ENCODE results near the gene BACH2.

Gene BACH2

DNA sequence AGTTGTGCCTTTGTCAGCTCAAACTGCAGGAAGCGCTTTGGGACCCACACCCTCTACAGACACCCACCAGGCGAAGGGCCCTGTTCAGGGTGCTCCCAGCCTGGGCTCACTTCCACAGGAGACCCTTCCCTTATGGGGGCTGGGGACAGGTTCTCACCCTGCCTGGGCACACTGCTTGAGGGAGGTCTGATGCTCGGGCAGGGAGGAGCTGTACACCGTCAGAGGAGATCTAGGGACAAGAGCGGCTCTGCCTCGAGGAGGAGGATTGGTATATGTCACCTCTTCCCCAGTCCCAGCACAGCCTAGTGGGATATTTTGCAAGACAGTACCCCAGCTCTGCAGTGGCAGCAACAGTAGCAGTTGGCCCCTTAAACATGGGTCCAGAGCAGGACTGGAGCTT, 375.4 kb downstream of the BACH2 start:
- no peak for DNase-seq (ENCODE audit: low spot score)
- Histone ChIP-seq H3K9ac (ENCODE audit: low read depth, low read length, poor library complexity) (no peak overlapping the region), H2BK15ac (ENCODE audit: low read length) (no peak overlapping the region), H3K4me2 (ENCODE audit: insufficient read depth, low read length, poor library complexity, severe bottlenecking) (no peak overlapping the region), H4K8ac (ENCODE audit: low read depth, low read length) (no peak overlapping the region), H3K18ac (ENCODE audit: low read length) (peak overlapping the region; percentile 41), H3K4me1 (ENCODE audit: control insufficient read depth in 2 of 2, insufficient read depth in 1 of 2, low read depth in 1 of 2, low read length in 2 of 2) (no peaks in the 10 kb centered on the region), H2AK5ac (ENCODE audit: low read depth, low read length) (no peak overlapping the region), H3K27ac (replicated peaks; ENCODE audit: low read length) (no peak overlapping the region), H3K9me3 (replicated peaks in 1 of 2; ENCODE audit: control insufficient read depth in 2 of 2, insufficient read depth in 1 of 2, low read depth in 1 of 2, low read length in 2 of 2) (peaks cover 5 to 10% of the 10 kb centered on the region in 2 donors), H3K14ac (ENCODE audit: low read length) (no peak overlapping the region), H3K27me3 (ENCODE audit: control insufficient read depth in 3 of 3, insufficient read depth in 3 of 3, low read depth in 1 of 3, low read length in 3 of 3) (no peaks in the 10 kb centered on the region), H3K23ac (ENCODE audit: low read depth, low read length, poor library complexity) (no peak overlapping the region), H3K79me1 (ENCODE audit: low read depth, low read length) (peaks cover 2% of the 10 kb centered on the region), H3K4ac (ENCODE audit: low read length) (no peak overlapping the region), H3K4me3 (ENCODE audit: low read length in 2 of 2) (no peak overlapping the region), H2BK120ac (ENCODE audit: low read depth, low read length) (no peak overlapping the region), H4K91ac (ENCODE audit: low read depth, low read length, poor library complexity) (no peak overlapping the region), H2AFZ (ENCODE audit: low read length) (no peak overlapping the region), H3K36me3 (replicated peaks in 1 of 2; ENCODE audit: control insufficient read depth in 2 of 2, insufficient read depth in 2 of 2, low read length in 2 of 2) (no peaks in the 10 kb centered on the region), H2BK5ac (ENCODE audit: low read length) (no peak overlapping the region), H2BK12ac (ENCODE audit: low read length) (no peak overlapping the region)
- no CpG with 5 or more reads among the region's 6 CpGs for WGBS, 2 donors (ENCODE audit: extremely low coverage in 2 of 2, insufficient read length in 2 of 2, insufficient replicate concordance in 1 of 2)

DNA sequence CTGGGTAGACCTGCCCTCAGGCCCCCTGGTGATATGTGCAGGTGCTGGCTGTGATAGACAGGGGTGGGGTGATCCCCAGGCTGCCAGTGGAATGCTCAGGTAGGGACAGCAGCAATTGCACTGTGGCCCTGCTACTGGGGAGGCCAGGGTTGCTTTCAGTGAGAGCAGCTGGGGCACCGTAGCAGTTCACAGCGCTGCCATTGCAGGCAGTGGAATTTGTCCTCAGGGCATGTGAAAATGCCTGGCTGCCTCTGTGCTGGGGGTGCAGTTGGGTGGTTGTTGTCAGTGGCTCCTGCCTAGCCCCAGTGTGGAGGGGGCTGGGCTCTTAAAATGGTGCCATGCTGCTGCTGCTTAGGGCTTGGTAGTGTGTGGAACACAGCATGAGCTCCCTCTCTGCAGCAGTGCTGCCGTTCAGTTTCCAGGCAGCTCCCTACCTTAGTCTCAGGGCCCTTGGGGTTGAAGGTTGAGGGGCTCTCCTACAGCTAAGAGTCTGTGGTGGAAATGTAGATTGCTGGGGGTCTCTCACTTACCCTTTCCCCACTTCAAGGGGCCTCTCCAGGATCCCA, 378.8 kb downstream of the BACH2 start:
- Histone ChIP-seq H3K36me3 (replicated peaks in 1 of 2; ENCODE audit: control insufficient read depth in 2 of 2, insufficient read depth in 2 of 2, low read length in 2 of 2) (no peaks in the 10 kb centered on the region), H3K4me2 (ENCODE audit: insufficient read depth, low read length, poor library complexity, severe bottlenecking) (no peak overlapping the region), H2BK5ac (ENCODE audit: low read length) (no peak overlapping the region), H3K14ac (ENCODE audit: low read length) (no peak overlapping the region), H3K9ac (ENCODE audit: low read depth, low read length, poor library complexity) (no peak overlapping the region), H3K79me1 (ENCODE audit: low read depth, low read length) (peaks cover 2% of the 10 kb centered on the region), H3K27me3 (ENCODE audit: control insufficient read depth in 3 of 3, insufficient read depth in 3 of 3, low read depth in 1 of 3, low read length in 3 of 3) (no peaks in the 10 kb centered on the region), H3K27ac (replicated peaks; ENCODE audit: low read length) (no peak overlapping the region), H3K4ac (ENCODE audit: low read length) (no peak overlapping the region), H3K4me3 (ENCODE audit: low read length in 2 of 2) (no peak overlapping the region), H2AFZ (ENCODE audit: low read length) (peak overlapping the region; percentile 57), H2BK12ac (ENCODE audit: low read length) (no peak overlapping the region), H2BK15ac (ENCODE audit: low read length) (peak overlapping the region; percentile 87), H3K23ac (ENCODE audit: low read depth, low read length, poor library complexity) (no peak overlapping the region), H3K9me3 (replicated peaks in 1 of 2; ENCODE audit: control insufficient read depth in 2 of 2, insufficient read depth in 1 of 2, low read depth in 1 of 2, low read length in 2 of 2) (peaks cover 6 to 16% of the 10 kb centered on the region in 2 donors), H4K91ac (ENCODE audit: low read depth, low read length, poor library complexity) (peak overlapping the region; percentile 86), H3K4me1 (ENCODE audit: control insufficient read depth in 2 of 2, insufficient read depth in 1 of 2, low read depth in 1 of 2, low read length in 2 of 2) (no peaks in the 10 kb centered on the region), H3K18ac (ENCODE audit: low read length) (peak overlapping the region; percentile 74), H4K8ac (ENCODE audit: low read depth, low read length) (peak overlapping the region; percentile 76), H2AK5ac (ENCODE audit: low read depth, low read length) (peak overlapping the region; percentile 94), H2BK120ac (ENCODE audit: low read depth, low read length) (peak overlapping the region; percentile 64)
- WGBS, 2 donors (ENCODE audit: extremely low coverage in 2 of 2, insufficient read length in 2 of 2, insufficient replicate concordance in 1 of 2) = no CpG with 5 or more reads among the region's 3 CpGs
- no peak for DNase-seq (ENCODE audit: low spot score)

DNA sequence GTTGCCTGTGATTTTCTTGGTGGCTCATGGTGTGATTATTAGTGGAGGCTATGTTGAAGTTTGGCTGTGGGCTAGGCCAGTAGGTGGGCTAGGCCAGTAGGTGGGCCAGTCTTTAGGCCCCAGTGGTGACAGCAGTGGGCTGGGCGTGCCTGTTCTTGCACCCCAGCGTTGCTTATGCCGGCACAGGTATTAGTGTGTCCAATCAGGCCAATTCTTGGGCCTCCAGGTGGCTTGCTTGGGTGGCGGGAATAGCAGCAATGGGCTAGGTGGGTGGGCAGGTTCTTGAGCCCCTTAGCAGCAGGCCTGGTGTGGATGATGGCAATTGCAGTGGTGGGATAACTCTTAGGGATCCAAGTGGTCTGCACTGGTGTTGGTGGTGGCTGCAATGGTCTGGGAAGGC, 379.4 kb downstream of the BACH2 start:
- WGBS, 2 donors (ENCODE audit: extremely low coverage in 2 of 2, insufficient read length in 2 of 2, insufficient replicate concordance in 1 of 2) = no CpG with 5 or more reads among the region's 4 CpGs
- Histone ChIP-seq H2BK5ac (ENCODE audit: low read length) (no peak overlapping the region), H3K4me2 (ENCODE audit: insufficient read depth, low read length, poor library complexity, severe bottlenecking) (no peak overlapping the region), H3K27ac (replicated peaks; ENCODE audit: low read length) (no peak overlapping the region), H4K91ac (ENCODE audit: low read depth, low read length, poor library complexity) (no peak overlapping the region), H2BK12ac (ENCODE audit: low read length) (no peak overlapping the region), H3K79me1 (ENCODE audit: low read depth, low read length) (peaks cover 2% of the 10 kb centered on the region), H3K4me3 (ENCODE audit: low read length in 2 of 2) (peak overlapping the region in 1 of 2 donors; percentile 37), H3K23ac (ENCODE audit: low read depth, low read length, poor library complexity) (no peak overlapping the region), H2AFZ (ENCODE audit: low read length) (no peak overlapping the region), H3K4ac (ENCODE audit: low read length) (no peak overlapping the region), H3K9ac (ENCODE audit: low read depth, low read length, poor library complexity) (no peak overlapping the region), H3K18ac (ENCODE audit: low read length) (no peak overlapping the region), H3K27me3 (ENCODE audit: control insufficient read depth in 3 of 3, insufficient read depth in 3 of 3, low read depth in 1 of 3, low read length in 3 of 3) (no peaks in the 10 kb centered on the region), H4K8ac (ENCODE audit: low read depth, low read length) (no peak overlapping the region), H3K4me1 (ENCODE audit: control insufficient read depth in 2 of 2, insufficient read depth in 1 of 2, low read depth in 1 of 2, low read length in 2 of 2) (no peaks in the 10 kb centered on the region), H2BK15ac (ENCODE audit: low read length) (no peak overlapping the region), H3K14ac (ENCODE audit: low read length) (no peak overlapping the region), H3K36me3 (replicated peaks in 1 of 2; ENCODE audit: control insufficient read depth in 2 of 2, insufficient read depth in 2 of 2, low read length in 2 of 2) (no peaks in the 10 kb centered on the region), H2AK5ac (ENCODE audit: low read depth, low read length) (no peak overlapping the region), H2BK120ac (ENCODE audit: low read depth, low read length) (no peak overlapping the region), H3K9me3 (replicated peaks in 1 of 2; ENCODE audit: control insufficient read depth in 2 of 2, insufficient read depth in 1 of 2, low read depth in 1 of 2, low read length in 2 of 2) (peaks cover 6 to 16% of the 10 kb centered on the region in 2 donors)
- DNase-seq (ENCODE audit: low spot score) = no peak

DNA sequence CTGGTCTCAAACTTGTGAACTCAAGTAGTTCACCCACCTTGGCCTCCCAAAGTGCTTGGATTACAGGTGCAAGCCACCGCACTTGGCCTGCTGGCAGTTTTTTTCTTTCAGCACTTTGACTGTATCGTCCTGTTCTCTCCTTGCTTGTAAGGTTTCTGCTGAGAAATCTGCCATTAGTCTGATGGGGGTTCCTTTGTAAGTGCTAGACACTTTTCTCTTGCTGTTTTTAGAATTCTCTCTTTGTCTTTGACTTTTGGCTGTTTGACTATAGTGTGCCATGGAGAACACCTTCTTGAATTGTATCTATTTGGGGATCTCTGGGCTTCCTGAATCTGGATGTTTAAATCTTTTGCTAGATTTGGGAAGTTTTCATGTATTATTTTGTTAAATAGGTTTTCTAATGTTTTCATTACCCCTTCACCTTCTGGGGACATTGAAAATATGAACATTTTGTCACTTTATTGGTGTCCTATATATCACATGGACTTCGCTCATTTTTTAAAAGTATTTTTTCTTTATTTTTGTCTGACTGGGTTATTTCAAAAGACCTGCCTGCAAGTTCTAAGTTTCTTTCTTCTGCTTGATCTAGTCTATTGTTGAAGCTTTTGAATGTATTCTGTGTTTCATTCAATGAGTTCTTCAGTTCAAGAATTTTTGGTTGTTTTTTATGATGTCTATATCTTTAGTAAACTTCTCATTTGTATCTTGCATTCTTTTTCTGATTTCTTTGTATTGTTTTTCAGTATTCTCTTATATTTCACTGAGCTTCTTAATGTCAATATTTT, 380.3 kb downstream of the BACH2 start:
- Histone ChIP-seq H2BK15ac (ENCODE audit: low read length) (no peak overlapping the region), H3K4me1 (ENCODE audit: control insufficient read depth in 2 of 2, insufficient read depth in 1 of 2, low read depth in 1 of 2, low read length in 2 of 2) (no peaks in the 10 kb centered on the region), H2BK12ac (ENCODE audit: low read length) (no peak overlapping the region), H3K27ac (replicated peaks; ENCODE audit: low read length) (no peak overlapping the region), H3K9me3 (replicated peaks in 1 of 2; ENCODE audit: control insufficient read depth in 2 of 2, insufficient read depth in 1 of 2, low read depth in 1 of 2, low read length in 2 of 2) (peaks cover 6 to 16% of the 10 kb centered on the region in 2 donors), H2AFZ (ENCODE audit: low read length) (no peak overlapping the region), H3K9ac (ENCODE audit: low read depth, low read length, poor library complexity) (no peak overlapping the region), H3K27me3 (ENCODE audit: control insufficient read depth in 3 of 3, insufficient read depth in 3 of 3, low read depth in 1 of 3, low read length in 3 of 3) (no peaks in the 10 kb centered on the region), H4K91ac (ENCODE audit: low read depth, low read length, poor library complexity) (no peak overlapping the region), H3K4me2 (ENCODE audit: insufficient read depth, low read length, poor library complexity, severe bottlenecking) (no peak overlapping the region), H3K23ac (ENCODE audit: low read depth, low read length, poor library complexity) (no peak overlapping the region), H2BK120ac (ENCODE audit: low read depth, low read length) (no peak overlapping the region), H4K8ac (ENCODE audit: low read depth, low read length) (no peak overlapping the region), H3K4me3 (ENCODE audit: low read length in 2 of 2) (no peak overlapping the region), H3K18ac (ENCODE audit: low read length) (no peak overlapping the region), H2AK5ac (ENCODE audit: low read depth, low read length) (no peak overlapping the region), H3K14ac (ENCODE audit: low read length) (no peak overlapping the region), H3K36me3 (replicated peaks in 1 of 2; ENCODE audit: control insufficient read depth in 2 of 2, insufficient read depth in 2 of 2, low read length in 2 of 2) (no peaks in the 10 kb centered on the region), H2BK5ac (ENCODE audit: low read length) (no peak overlapping the region), H3K4ac (ENCODE audit: low read length) (no peak overlapping the region), H3K79me1 (ENCODE audit: low read depth, low read length) (no peaks in the 10 kb centered on the region)
- no peak for DNase-seq (ENCODE audit: low spot score)
- WGBS, 2 donors (ENCODE audit: extremely low coverage in 2 of 2, insufficient read length in 2 of 2, insufficient replicate concordance in 1 of 2) = no CpG with 5 or more reads among the region's 3 CpGs
